HG02852 (cell line): ENCODE measurements around the gene LRP5.
"Not testable (repeated sequence)": the region's sequence is repeated elsewhere in the genome, so short reads cannot be mapped to it uniquely, and the experiment has no call there.

Source experiments
- ATAC-seq: cut with Tn5 transposase; IDR thresholded peaks from one replicate; pipeline ENCODE4 v1.9.1; 2021; ENCODE audit warnings: mild to moderate bottlenecking, moderate library complexity; ENCODE audit not compliant: unreplicated experiment

The LRP5 gene

DNA sequence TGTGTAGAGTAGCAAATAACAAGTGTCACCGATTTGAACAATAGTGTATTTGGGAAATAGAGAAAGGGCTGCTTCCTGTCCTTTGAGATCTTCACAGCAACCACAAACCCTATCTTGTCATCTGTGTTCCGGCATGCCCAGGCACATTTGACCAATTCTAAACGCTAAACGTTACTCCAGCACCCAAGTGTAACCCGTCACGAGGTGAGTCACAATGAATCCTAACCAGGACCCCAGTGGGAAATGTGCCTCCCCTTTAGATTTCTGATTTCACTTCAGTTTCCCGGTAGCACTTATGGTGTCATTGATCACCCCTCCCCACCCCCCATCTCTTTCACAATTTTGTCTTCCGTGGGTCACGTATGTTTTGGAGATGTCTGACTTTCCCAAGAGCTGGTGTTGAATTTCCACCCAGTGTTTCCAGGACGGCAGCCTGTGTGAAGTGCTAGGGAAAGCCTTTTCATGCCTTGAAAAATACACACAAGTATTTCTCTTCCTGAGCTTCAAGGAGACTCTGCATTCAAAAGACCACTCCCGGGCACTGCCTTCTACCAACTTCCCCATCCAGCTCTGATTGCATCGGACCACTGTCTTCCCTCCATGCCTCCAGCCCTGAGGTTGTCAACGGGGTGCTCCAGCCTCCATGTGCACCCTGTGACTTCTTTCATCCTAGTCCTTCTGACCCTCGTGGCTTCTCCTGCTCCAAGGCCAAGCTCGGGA is 30.1 kb upstream of the LRP5 start:
- ATAC-seq: no peak

- no peak for ATAC-seq
These were observed 29.5 kb upstream of the LRP5 start for GRCh38 chr11:68282861-68283230.

- ATAC-seq: not testable (repeated sequence)
These were observed 27.8 kb upstream of the LRP5 start for GRCh38 chr11:68284588-68284987.

DNA sequence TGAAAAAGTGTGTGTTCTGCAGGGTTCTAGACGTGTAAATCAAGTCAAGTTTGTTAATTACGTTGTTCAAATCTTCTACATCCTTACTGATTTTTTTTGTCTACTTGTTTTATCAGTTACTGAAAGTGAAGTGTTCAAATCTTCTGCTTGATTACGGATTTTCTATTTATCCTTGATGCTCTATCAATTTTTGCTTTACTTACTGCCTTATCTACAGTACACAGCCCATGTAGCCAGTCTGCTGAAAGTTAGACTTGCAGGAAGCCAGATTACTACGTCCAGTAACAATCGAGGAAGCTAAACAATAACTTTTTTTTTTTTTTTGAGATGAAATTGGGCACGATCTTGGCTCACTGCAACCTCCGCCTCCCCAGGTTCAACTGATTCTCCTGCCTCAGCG is 25.0 kb upstream of the LRP5 start:
- no peak for ATAC-seq

- ATAC-seq: no peak
These were observed 22.9 kb upstream of the LRP5 start for GRCh38 chr11:68289456-68289855.

- no peak for ATAC-seq
These were observed 18.7 kb upstream of the LRP5 start for GRCh38 chr11:68293708-68294107.

DNA sequence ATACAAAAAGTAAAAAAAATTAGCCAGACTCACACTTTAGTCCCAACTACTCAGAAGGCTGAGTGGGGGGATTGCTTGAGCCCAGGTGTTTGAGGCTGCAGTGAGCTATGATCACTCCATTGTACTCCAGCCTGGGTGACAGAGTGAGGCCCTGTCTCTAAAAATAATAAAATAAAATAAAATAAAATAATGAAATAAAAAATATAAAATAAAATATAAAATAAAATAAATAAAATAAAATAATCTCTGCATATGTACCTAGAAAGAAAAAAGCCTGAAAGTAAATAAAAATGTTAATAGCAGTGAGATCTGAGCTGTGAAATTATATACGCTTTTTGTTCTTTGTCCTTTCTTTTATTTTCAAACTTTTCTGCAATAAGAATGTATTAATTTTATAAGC is 17.1 kb upstream of the LRP5 start:
- ATAC-seq: no peak

DNA sequence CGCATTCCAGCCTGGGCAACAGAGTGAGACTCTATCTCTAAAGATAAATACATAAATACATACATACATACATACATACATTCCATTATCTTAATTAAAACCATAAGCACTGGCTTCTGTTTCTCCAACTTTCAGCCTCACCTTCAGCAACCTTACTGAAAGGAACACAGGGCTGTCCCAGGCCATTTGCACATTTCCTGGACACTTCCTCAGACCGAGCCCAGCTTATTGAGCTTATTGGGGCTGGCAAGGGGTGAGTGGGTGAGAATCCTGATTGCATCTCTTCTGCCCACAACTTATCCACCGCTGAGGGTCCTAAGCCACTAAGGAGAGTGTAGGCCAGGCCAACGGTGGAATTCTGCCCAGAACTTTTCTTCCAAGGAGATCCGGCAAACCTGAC is 16.5 kb upstream of the LRP5 start:
- no peak for ATAC-seq

- ATAC-seq: no peak
These were observed 15.9 kb upstream of the LRP5 start for GRCh38 chr11:68296344-68297051.

DNA sequence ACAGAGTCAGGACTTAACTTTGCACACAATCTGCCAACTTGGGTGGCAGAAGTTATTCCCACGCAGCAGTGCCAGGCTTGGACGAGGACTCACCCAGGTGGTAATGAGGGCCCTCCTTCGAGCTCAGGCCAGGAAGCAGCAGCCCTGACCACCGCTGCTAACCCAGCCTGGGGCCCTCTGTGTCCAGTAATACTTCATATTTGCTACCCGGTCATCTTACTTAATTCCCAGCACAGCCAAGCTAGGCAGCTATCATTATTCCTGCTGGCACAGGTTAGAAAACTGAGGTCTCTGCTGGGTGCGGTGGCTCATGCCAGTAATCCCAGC is 15.4 kb upstream of the LRP5 start:
- no peak for ATAC-seq

DNA sequence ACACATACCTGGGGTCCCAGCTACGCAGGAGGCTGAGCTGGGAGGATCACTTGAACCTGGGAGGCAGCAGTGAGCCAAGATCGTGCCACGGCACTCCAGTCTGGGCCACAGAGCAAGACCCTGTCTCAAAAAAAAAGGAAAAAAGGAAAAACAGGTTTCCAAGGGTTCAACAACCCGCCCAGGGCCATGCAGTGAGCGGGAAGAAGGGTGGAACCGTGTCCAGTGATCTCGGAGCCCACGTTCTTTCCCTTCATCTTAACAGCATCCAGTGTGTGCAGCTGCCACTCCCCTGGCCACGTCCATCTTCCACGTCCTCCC is 14.9 kb upstream of the LRP5 start:
- ATAC-seq: no peak

- ATAC-seq: no peak
These were observed 14.4 kb upstream of the LRP5 start for GRCh38 chr11:68297812-68298658.

DNA sequence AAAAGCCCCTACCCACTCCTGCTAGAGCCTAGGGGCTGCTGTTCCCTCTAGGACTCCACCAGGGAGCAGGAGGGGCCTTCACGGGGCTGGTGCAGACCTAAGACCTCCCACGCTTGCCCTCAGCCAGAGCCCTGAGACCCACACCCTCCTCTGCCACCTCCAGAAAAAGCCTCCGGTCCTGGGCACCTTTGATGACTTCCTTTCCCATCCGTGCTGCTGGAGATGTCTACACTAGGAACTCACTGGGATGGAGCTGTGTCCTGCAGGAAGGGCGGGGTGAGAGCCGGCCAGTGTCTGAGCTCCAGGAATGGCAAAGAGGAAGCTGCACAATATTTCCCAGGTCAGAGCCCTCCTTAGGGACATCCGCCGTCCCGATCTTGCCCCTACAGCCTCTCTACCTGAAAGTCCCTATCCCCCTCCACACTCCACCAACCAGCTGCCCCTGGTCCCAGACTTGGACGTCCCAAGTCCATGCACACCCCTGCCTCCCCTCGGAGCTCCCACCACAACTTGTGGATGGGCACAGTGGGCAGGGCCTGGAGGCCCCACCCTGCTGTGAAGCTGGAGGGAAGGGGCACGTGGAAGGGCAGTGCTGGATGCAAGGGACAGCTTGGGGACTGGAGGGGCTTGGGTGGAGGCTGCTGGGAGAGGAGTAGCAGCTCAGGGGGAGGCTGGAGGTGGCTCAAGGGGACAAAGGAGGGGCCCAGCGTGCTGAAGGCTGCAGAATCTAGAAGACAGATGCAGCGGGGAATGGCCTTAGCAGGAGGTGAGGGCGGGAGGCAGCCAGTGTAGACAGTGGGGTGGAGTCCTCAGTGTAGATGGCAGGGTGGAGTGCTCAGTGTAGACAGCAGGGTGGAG is 13.5 kb upstream of the LRP5 start:
- no peak for ATAC-seq

DNA sequence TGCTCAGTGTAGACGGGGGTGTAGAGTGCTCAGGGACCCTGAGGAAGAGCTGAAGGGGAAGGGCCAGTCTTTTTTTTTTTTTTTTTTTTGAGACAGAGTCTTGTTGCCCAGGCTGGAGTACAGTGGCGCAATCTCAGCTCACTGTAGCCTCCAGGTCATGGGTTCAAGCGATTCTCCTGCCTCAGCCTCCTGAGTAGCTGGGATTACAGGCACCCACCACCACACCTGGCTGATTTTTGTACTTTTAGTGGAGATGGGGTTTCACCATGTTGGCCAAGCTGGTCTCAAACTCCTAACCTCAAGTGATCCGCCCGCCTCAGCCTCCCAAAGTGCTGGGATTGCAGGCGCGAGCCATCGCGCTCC is 12.9 kb upstream of the LRP5 start:
- not testable (repeated sequence) for ATAC-seq

GRCh38 chr11:68300076-68300830 is 12.1 kb upstream of the LRP5 start:
- no peak for ATAC-seq

DNA sequence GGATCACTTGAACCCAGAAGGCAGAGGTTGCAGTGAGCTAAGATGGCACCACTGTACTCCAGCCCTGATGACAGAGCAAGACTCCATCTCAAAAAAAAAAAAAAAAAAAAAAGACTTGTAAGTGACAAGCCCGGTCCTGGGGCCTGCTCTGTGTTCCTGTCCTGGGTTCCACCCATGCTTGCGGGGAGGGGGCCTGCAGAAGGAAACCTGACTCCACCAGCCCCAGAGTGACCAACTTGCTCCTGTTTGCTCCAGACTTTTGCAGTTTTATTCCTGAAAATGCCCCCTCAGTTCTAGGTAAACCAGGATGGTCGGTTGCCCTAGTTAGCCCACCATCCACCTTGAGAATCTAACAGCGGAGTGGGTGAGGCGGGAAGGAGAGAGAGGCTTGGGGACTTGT is 10.1 kb upstream of the LRP5 start:
- no peak for ATAC-seq

GRCh38 chr11:68302670-68303069 is 9.7 kb upstream of the LRP5 start:
- ATAC-seq: no peak

DNA sequence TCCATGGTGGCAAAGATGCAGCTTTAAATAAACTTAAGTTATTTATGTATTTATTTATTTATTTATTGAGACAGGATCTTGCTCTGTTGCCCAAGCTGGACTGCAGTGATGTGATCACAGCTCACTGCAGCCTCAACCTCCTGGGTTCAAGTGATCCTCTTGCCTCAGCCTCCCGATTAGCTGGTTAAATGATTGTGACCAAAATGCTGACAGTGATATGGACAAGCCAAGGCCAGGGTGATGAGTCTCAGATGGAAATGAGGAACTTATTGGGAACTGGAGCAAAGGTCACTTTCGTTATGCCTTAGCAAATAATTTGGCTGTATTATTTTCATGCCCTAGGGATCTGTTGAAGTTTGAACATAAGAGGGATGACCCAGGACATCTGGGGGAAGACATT is 9.3 kb upstream of the LRP5 start:
- no peak for ATAC-seq

DNA sequence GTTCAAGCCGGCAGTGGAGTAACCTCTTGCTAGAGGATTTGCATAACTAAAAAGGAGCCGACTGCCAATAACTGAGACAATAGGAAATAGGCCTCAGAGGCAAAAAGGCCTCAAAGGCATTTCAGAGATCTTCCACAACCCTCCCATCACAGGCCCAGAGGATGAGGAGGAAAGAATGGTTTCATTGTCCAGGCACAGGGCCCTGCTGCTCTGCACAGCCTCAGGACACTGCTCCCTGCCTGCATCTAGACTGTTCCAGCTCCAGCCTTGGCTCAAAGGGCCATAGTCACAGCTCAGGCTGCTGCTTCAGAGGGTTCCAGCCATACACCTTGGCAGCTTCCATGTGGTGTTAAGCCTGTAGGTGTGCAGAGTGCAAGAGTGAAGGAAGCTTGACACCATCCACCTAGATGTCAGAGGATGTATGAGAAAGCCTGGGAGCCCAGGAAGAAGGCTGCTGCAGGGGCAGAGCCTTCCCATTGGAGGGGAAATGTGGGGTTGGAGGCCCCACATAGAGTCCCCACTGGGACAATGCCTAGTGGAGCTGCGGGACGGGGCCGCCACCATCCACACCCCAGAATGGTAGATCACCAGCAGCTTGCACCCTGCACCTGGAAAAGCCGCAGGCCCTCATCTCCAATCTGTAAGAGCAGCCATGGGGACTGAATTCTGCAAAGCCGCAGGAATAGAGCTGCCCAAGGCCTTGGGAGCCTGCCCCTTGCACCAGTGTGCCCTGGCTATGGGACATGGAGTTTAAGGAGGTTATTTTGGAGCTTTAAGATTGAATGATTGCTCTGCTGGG is 8.2 kb upstream of the LRP5 start:
- ATAC-seq: no peak

DNA sequence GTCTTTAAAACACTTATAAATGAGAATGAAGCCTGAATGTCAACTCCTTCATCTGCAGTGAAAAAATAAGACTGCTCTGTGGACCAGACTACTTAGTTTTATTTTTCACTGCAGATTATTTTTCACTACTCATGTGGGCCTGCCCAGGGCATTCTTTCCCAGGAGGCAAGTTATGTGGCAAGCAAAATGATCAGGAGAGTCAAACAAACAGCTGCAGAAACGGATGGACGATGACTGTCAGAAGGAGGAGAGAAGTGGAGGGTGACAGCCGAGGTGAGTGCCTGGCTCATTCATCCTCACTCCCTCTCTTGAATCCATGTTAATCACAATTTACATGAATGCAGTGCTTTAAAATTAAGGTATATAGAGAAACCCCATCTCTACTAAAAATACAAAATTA is 5.8 kb upstream of the LRP5 start:
- ATAC-seq: no peak
